ENCODE results near the gene AHNAK2.

Gene AHNAK2

DNA sequence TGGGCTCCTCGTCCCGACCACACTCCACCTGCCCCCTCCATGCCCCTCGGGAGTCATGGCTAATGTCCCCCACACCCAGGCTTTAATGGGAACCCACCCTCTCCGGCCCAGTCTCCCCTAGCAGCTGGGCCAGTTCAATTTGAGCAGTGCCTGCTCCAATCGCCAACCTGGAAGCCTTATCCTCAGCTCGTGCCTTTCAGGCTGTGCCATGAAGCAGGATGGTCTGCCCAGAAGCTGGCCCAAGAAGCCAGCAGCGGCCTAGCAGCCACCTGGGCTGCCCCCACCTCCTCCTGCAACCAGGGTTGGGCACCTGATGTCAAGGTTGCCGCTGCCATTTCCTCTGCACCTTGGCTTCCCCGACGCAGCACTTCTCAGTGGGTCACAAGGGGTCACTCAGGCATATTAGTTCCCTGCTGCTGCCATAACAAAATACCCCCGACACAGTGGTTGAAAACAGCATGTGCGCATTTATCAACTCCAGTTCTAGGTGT, 5.1 kb upstream of the AHNAK2 start:
- no peaks in the 10 kb centered on the region for H3K9me3 ChIP-seq (ENCODE audit: insufficient read depth, low read length)
- H3K4me2 ChIP-seq (ENCODE audit: low read depth, low read length, poor library complexity, severe bottlenecking) = no peak overlapping the region
- H3K27ac ChIP-seq (ENCODE audit: low read depth, low read length) = no peak overlapping the region
- H3K4me3 ChIP-seq (ENCODE audit: insufficient read depth, low read length, poor library complexity, severe bottlenecking) = no peak overlapping the region
- no peaks in the 10 kb centered on the region for H3K27me3 ChIP-seq (ENCODE audit: low read length)
- H3K9me2 ChIP-seq (replicated peaks; ENCODE audit: insufficient read depth, low read length) = no peaks in the 10 kb centered on the region
- no peaks in the 10 kb centered on the region for H4K20me1 ChIP-seq (ENCODE audit: low read depth, low read length)
- H3K9ac ChIP-seq (ENCODE audit: low read length) = no peak overlapping the region
- TF ChIP-seq EZH2phosphoT487 (conservative IDR thresholded peaks at IDR 0.05; ENCODE audit: low read length) = no peak
- TF ChIP-seq, protein P1, sequence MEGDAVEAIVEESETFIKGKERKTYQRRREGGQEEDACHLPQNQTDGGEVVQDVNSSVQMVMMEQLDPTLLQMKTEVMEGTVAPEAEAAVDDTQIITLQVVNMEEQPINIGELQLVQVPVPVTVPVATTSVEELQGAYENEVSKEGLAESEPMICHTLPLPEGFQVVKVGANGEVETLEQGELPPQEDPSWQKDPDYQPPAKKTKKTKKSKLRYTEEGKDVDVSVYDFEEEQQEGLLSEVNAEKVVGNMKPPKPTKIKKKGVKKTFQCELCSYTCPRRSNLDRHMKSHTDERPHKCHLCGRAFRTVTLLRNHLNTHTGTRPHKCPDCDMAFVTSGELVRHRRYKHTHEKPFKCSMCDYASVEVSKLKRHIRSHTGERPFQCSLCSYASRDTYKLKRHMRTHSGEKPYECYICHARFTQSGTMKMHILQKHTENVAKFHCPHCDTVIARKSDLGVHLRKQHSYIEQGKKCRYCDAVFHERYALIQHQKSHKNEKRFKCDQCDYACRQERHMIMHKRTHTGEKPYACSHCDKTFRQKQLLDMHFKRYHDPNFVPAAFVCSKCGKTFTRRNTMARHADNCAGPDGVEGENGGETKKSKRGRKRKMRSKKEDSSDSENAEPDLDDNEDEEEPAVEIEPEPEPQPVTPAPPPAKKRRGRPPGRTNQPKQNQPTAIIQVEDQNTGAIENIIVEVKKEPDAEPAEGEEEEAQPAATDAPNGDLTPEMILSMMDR (IDR thresholded peaks at IDR 0.05; ENCODE audit: insufficient read depth, low read length, poor library complexity, severe bottlenecking) = no peak
- H3K79me2 ChIP-seq (ENCODE audit: insufficient read depth, low read length) = no peaks in the 10 kb centered on the region
- no peaks in the 10 kb centered on the region for H3F3A ChIP-seq (ENCODE audit: insufficient read depth)
- no peak overlapping the region for H2AFZ ChIP-seq (ENCODE audit: low read depth, low read length, severe bottlenecking)
- H3K36me3 ChIP-seq (ENCODE audit: low read length) = no peaks in the 10 kb centered on the region

DNA sequence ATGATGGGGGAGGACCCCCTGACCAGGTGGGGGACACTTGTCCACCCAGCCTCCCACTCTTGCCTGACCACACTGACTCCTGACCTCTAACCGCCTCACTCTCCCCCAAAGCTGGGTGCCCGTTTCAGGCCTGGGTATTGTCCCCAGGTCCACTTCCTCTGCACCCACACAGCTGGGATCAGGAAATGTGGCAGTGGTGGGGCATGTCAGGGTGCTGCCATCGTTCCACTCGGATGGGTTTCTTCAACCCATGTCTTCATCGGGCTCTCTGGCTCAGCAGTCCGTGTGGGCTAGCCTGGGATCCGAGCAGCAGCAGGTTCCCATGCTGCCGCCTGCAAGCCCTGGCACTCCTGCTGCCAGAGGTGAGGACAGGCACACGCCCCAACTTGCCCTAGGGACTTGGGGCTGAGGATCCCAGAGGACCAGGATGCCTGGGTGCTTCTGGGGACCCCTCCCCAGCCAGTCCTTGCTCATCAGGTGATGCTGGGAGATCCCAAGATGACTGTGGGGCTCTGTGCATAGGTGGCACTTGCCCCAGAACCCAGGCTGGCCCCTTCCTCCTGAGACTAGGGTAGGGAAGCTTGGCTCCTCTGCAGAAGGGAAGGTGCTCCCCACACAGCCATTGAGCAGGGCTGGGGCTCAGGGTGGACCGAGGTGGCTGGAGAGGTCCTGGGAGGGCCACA, 4.5 kb upstream of the AHNAK2 start:
- no peak overlapping the region for H3K27ac ChIP-seq (ENCODE audit: low read depth, low read length)
- H3K4me2 ChIP-seq (ENCODE audit: low read depth, low read length, poor library complexity, severe bottlenecking) = no peak overlapping the region
- no peaks in the 10 kb centered on the region for H3K27me3 ChIP-seq (ENCODE audit: low read length)
- H3K79me2 ChIP-seq (ENCODE audit: insufficient read depth, low read length) = no peaks in the 10 kb centered on the region
- H3F3A ChIP-seq (ENCODE audit: insufficient read depth) = no peaks in the 10 kb centered on the region
- H3K9me2 ChIP-seq (replicated peaks; ENCODE audit: insufficient read depth, low read length) = no peaks in the 10 kb centered on the region
- no peak for TF ChIP-seq EZH2phosphoT487 (conservative IDR thresholded peaks at IDR 0.05; ENCODE audit: low read length)
- TF ChIP-seq, protein P1 (IDR thresholded peaks at IDR 0.05; ENCODE audit: insufficient read depth, low read length, poor library complexity, severe bottlenecking) = no peak
- H3K4me3 ChIP-seq (ENCODE audit: insufficient read depth, low read length, poor library complexity, severe bottlenecking) = no peak overlapping the region
- no peak overlapping the region for H2AFZ ChIP-seq (ENCODE audit: low read depth, low read length, severe bottlenecking)
- H4K20me1 ChIP-seq (ENCODE audit: low read depth, low read length) = no peaks in the 10 kb centered on the region
- no peaks in the 10 kb centered on the region for H3K36me3 ChIP-seq (ENCODE audit: low read length)
- H3K9me3 ChIP-seq (ENCODE audit: insufficient read depth, low read length) = no peaks in the 10 kb centered on the region
- H3K9ac ChIP-seq (ENCODE audit: low read length) = no peak overlapping the region

GRCh38 chr14:104981699-104982541, 3.7 kb upstream of the AHNAK2 start:
- no peak overlapping the region for H2AFZ ChIP-seq (ENCODE audit: low read depth, low read length, severe bottlenecking)
- H3K4me2 ChIP-seq (ENCODE audit: low read depth, low read length, poor library complexity, severe bottlenecking) = no peak overlapping the region
- TF ChIP-seq, protein P1 (IDR thresholded peaks at IDR 0.05; ENCODE audit: insufficient read depth, low read length, poor library complexity, severe bottlenecking) = no peak
- TF ChIP-seq EZH2phosphoT487 (conservative IDR thresholded peaks at IDR 0.05; ENCODE audit: low read length) = no peak
- H3K9me2 ChIP-seq (replicated peaks; ENCODE audit: insufficient read depth, low read length) = no peaks in the 10 kb centered on the region
- no peaks in the 10 kb centered on the region for H3K79me2 ChIP-seq (ENCODE audit: insufficient read depth, low read length)
- no peak overlapping the region for H3K9ac ChIP-seq (ENCODE audit: low read length)
- no peak overlapping the region for H3K4me3 ChIP-seq (ENCODE audit: insufficient read depth, low read length, poor library complexity, severe bottlenecking)
- no peaks in the 10 kb centered on the region for H3K36me3 ChIP-seq (ENCODE audit: low read length)
- H3K27me3 ChIP-seq (ENCODE audit: low read length) = no peaks in the 10 kb centered on the region
- H3F3A ChIP-seq (ENCODE audit: insufficient read depth) = no peaks in the 10 kb centered on the region
- no peaks in the 10 kb centered on the region for H4K20me1 ChIP-seq (ENCODE audit: low read depth, low read length)
- H3K27ac ChIP-seq (ENCODE audit: low read depth, low read length) = no peak overlapping the region
- H3K9me3 ChIP-seq (ENCODE audit: insufficient read depth, low read length) = no peaks in the 10 kb centered on the region
